Stimulated activated CD4-positive, alpha-beta T cell treated with anti-CD3 and anti-CD28 coated beads, Interleukin-2, amount 100 ng/mL, for 48 hours (primary cell): Measurements from ENCODE around the gene PPP1R12A.
"Not testable (repeated sequence)": the region's sequence is repeated elsewhere in the genome, so short reads cannot be mapped to it uniquely, and the experiment has no call there.

Experiments
- DNase-seq, 2 donors: peaks; one replicate each; pipeline ENCODE4 v3.0.0-alpha.2; 2020

Gene PPP1R12A

DNA sequence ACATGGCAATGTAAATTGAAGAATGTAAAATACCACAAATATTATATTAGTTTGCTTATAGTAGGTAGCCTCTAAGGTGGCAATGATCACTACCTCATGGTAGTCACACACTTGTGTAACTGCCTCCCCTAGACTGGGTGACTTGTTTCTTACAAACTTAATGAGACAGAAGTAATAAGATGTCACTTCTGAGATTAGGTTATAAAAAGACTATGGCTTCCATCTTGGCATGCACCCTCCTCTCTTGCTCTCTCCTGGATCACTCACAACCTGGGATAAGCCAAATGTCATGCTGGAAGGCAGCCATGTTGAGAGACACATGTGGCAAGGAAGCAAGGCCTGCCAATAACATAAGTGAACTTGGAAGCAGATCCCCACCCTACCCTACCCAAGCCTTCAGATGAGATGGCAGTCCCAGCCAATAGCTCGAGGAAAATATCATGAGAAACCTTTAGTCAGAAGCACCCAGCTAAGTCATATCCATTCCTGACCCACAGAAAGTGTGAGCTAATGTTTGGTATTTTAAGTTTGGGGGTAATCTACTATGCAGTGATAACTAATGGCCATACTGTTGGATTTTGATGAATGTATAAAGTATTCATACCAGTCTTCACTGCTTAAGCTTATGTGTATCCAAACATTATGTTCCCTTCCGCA lies 43.3 kb downstream of the PPP1R12A start:
- no peak for DNase-seq

GRCh38 chr12:79887890-79888289 lies 47.0 kb downstream of the PPP1R12A start:
- no peak for DNase-seq

DNA sequence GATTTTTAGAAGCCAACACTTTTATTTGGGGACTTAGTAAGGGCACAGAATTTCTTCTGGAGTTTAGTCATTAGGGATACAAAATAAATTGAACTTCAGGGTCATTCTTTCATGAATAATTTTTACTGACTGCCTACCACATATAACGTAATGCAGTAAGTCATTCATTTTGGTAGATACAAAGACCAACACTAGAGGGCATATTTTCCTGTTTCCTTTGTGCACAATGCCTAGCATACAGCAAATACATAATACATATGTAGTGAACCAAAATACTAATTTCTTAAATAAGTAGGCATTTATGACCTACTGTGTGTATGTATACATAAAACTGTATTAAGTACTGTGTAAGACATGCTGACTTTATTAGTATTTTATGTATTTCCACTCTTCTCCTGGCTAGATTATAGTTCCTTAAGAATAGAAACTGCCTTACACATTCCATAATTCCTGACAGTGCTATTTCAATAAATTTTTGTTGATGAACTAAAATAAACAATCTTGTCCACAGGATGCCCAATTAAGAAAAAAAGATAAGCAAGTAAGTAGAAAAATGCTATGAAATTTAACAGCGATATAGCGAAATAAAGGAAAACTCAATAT lies 47.9 kb downstream of the PPP1R12A start:
- DNase-seq, result no peak

GRCh38 chr12:79885911-79886490 lies 48.9 kb downstream of the PPP1R12A start:
- no peak for DNase-seq

DNA sequence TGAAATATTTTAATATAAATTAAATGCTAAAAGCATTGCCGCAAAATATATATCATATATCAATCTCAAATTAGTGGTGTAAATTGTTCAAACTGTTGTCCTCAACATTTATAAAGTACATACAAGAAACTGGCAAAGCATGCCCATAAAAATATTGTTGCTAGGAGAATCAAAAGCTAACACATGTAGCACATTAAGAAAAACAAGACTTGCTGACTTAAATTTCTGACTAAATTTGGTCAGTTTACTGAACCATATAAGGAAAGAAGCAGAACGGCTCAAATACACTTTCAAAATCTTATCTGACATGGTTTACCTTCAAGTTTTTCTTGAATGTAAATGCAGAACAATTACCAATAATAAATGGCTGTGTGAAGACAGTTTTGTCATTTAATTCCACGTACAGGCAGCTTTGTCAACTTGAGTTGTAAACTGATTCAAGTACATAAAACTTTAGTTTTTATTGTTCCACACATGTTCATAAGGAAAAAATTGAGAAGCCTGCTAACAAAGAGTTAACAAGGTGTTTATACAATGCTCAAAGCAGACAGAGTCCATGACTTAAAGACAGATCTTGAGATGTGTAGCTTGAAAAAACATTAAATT lies 50.4 kb downstream of the PPP1R12A start:
- no peak for DNase-seq

GRCh38 chr12:79883216-79883615 lies 51.7 kb downstream of the PPP1R12A start:
- DNase-seq, result no peak

- DNase-seq, result no peak
Measured at GRCh38 chr12:79881351-79881750, 53.5 kb downstream of the PPP1R12A start.

DNA sequence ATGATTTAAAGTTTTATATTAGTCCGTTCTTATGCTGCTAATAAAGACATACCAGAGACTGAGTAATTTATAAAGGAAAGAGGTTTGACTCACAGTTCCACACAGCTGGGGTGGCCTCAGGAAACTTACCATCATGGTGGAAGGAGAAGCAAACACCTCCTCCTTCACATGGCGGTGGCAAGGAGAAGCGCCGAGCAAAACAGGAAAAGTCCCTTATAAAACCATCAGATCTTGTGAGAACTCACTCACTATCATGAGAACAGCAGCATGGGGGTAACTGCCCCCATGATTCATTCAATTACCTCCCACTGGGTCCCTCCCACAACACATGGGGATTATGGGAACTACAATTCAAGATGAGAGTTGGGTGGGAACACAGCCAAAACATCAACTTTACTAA lies 56.4 kb downstream of the PPP1R12A start:
- DNase-seq, result not testable (repeated sequence)

- DNase-seq, result no peak
Measured at GRCh38 chr12:79877246-79877645, 57.7 kb downstream of the PPP1R12A start.

- no peak for DNase-seq
Measured at GRCh38 chr12:79874665-79875064, 60.2 kb downstream of the PPP1R12A start.

GRCh38 chr12:79873201-79873600 lies 61.7 kb downstream of the PPP1R12A start:
- DNase-seq, result no peak

DNA sequence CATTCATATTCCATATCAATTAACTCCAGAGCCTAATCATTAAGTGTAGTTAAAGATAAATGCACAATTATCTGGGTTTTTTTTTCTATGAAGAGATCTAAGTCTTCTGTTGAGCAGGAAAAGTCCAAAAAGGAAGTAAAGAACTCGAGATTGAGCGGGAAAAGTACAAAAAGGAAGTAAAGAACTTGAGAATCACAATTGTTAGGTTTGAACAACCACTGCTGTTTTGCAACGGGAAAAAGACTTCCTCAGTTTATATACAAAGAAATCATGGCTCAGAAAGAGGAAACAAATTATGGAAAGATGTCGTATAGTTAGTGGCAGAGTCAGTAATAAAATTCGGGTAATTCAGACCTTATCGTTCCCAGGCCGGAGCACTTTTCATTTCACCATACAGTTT lies 63.3 kb downstream of the PPP1R12A start:
- no peak for DNase-seq

GRCh38 chr12:79870916-79871315 lies 64.0 kb downstream of the PPP1R12A start:
- no peak for DNase-seq

GRCh38 chr12:79859646-79860045 lies 75.3 kb downstream of the PPP1R12A start:
- no peak for DNase-seq

- no peak for DNase-seq
Measured at GRCh38 chr12:79858518-79858917, 76.4 kb downstream of the PPP1R12A start.

- DNase-seq, result no peak
Measured at GRCh38 chr12:79857675-79858074, 77.2 kb downstream of the PPP1R12A start.

GRCh38 chr12:79850610-79851299 lies 84.1 kb downstream of the PPP1R12A start:
- no peak for DNase-seq

DNA sequence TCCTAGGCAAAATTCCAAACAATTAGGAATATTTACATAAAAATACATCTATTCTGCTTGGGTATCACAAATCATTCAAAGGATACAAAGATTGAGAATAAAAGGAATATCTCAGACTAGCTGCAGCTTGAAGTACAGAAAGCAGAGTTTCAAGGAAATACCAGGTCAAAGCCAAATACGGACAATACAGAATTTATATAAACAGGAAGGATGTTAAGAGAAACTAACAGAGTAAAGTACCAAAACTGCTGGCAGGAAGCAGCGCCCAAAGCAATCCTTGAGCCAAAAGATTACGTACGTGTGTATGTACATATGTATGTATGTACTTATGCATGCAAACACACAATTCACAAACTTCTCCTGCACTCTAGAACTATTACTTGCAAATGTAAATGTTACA lies 86.6 kb downstream of the PPP1R12A start:
- DNase-seq, result no peak

DNA sequence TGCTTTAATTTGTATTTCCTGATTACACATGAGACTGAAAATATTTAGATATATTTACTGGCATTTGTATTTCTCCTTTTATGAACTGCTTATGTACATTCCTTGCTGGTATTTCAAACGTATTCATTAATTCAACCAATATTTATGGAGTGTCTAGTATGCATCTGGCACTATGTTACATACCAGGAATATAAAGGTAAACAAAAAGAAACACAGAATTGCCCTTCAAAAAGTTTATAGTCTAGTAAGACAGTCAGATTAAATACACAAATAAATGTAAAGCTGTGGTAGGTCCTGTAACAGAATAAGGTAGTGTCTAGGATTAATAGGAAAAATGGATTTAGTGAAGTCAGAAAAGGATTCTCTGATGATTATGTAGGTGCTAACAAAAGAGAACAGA lies 87.5 kb downstream of the PPP1R12A start:
- DNase-seq, result no peak

DNA sequence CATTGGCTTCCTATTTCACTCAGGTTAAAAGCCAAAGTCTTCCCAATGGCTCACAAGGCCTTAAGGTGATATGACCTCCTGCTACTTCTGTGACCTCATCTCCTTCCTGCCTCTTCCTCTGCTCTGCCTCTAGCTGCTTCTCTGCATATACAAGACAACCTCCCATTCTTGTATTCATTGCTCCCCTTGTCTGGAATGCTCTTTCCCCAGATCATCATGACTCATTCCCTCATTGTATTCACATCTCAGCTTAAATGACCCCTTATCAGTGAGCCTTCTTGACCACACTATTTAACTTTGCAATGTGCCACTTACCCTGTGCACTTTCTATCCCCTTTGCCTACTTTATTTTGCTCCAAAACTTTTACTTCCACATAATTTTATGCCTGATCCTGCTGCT lies 90.2 kb downstream of the PPP1R12A start:
- no peak for DNase-seq

DNA sequence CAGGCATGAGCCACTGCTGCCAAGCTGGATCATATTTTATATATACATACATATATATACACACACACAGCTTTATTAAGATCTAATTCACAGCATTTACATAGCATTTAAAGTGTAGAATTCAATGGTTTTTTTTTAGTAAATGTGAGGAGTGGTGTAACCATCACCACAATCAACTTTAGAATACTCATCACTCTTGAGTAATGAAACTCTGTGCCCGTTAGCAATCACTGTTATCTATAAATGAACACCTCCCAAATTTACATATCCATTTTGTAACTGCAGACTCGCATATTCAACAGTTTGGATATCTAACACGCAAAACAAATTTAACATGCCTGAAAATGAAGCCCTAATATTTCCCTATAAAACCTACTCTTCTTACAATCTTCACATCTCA lies 90.9 kb downstream of the PPP1R12A start:
- DNase-seq, result no peak

DNA sequence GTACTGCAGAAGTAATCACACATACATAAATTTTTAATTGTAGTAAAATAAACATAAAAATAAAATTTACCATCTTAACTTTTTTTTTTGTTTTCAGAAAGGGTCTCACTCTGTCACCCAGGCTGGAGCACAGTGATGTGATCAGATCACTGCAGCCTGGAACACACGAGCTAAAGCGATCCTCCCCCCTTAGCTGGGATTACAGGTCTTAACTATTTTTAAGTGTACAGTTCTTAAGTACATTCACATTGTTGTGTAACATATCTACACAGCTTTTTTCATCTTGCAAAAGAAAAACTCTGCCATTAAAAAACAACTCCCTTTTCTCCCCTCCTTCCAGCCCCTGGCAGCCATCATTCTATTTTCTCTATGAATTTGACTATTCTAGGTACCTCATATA lies 92.3 kb downstream of the PPP1R12A start:
- DNase-seq, result no peak

DNA sequence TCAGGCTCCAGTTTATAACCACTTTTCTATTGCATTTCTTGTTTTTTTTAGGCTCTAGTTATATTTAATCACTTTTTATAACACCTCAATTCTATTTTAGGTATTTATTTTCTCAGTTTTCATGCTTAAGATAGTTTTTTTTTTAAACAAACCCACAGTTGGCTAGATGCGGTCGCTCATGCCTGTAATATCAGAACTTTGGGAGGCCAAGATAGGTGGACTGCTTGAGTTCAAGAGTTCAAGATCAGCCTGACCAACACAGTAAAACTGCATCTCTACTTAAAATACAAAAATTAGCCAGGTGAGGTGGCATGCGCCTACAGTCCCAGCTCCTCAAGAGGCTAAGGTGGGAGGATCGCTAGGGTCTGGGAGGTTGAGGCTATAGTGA lies 93.0 kb downstream of the PPP1R12A start:
- DNase-seq, result no peak
